HG03097 (cell line): ENCODE results near the gene MAPRE2.

Experiments
- ATAC-seq: cut with Tn5 transposase; IDR thresholded peaks from one replicate; pipeline ENCODE4 v1.9.1; 2021; ENCODE audit not compliant: unreplicated experiment, low FRiP score

MAPRE2 gene

GRCh38 chr18:35040988-35041814, at the start of gene MAPRE2:
Gene MAPRE2, plus strand, starts transcription at chr18:35041413. Its CDS starts 127 bp downstream, at chr18:35041540.
- peak; percentile 71 for ATAC-seq

- no peak for ATAC-seq
Measured at GRCh38 chr18:34991561-34991960, 49.7 kb upstream of the MAPRE2 start.

DNA sequence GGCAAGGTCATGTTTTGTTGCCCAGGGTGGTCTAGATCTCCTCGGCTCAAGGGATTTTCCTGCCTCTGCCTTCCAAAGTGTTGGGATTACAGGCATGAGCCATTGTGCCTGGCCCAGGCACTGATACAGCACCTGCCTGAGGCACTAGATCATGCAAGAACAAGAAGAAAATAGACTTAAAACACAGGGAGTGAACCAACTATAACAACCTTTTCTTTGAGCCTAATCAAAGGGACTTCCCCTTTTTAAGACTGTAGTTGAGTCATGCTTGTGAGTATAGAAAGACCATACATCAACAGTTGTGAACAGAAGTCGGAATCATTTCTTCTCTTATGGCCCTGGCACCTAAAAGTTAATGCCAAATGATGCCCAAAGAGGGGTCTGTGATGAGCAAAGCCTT, 47.9 kb upstream of the MAPRE2 start:
- ATAC-seq, result no peak

GRCh38 chr18:34995746-34996145, 45.5 kb upstream of the MAPRE2 start:
- ATAC-seq, result no peak

GRCh38 chr18:34998661-34999060, 42.6 kb upstream of the MAPRE2 start:
- ATAC-seq, result no peak

DNA sequence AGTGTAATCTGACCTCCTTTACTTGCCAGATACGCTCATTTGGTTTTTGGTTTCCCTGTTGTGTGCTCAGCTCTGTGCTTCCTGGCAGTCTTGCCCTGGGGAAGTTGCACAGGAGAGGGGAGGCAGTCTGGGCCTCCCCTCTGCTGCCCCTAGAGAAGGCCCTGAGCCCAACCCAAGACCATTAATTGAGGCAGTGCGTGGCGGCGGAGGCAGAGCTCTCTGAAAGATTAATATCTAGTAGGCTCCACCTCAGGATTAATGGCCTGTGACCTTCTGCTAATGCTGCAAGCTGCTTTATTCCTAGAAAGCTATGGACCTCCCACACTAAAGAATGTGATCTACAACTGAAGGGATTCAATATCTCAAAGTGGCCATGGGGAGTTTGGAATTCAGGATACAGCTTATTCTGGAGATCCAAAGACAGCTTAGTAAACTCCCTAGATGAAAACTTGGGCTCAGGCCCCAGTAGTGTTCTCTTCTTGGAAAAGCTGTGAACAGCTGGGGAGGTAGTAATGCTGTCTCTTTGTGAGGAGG, 41.4 kb upstream of the MAPRE2 start:
- ATAC-seq, result no peak

- ATAC-seq, result no peak
Measured at GRCh38 chr18:35000457-35000856, 40.8 kb upstream of the MAPRE2 start.

- no peak for ATAC-seq
Measured at GRCh38 chr18:35002120-35002519, 39.1 kb upstream of the MAPRE2 start.

DNA sequence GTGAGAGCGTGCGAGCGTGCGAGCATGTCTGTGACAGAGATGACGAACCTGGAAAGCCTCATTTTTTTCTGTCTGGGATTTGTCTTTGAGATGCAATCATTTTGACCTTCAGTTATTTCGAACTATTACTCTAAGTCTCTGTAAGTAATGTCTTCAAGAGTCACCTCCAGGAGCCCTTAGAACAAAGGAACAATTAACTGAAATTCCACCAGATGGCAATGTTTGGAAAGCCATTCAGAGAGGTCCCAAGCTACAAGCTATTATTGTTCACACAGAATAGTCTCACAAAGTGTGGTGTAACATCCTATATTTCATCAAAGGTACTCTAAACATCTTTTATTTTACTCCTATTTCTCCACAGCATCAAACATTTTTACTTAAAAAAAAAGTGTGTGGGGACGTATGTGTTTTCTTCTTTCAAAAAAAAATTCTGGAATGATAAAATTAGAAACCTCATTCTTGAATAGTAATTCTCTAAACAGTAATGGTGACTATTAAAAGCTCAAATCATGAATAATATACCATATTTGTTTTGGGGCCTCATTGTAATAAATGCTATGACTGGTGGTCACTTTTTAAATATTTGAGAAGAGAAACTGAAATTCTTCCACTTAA, 35.1 kb upstream of the MAPRE2 start:
- ATAC-seq, result peak; percentile 67

DNA sequence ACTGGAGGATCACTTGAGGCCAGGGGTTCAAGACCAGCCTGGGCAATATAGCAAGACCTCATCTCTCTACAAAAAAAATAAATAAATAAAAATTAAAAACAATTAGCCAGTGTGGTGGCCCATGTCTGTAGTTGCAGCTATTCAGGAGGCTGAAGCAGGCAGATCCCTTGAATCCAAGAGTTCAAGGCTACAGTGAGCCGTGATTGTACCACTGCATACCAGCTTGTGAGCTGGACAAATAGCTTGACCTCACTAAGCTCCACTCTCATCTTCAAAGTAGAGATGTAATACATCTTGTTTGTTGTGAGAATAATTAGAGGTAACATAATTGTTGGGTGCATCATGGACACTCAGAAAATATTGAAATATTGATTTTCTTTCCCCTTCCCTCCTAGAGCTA, 31.1 kb upstream of the MAPRE2 start:
- no peak for ATAC-seq

GRCh38 chr18:35010993-35011392, 30.2 kb upstream of the MAPRE2 start:
- ATAC-seq, result no peak

DNA sequence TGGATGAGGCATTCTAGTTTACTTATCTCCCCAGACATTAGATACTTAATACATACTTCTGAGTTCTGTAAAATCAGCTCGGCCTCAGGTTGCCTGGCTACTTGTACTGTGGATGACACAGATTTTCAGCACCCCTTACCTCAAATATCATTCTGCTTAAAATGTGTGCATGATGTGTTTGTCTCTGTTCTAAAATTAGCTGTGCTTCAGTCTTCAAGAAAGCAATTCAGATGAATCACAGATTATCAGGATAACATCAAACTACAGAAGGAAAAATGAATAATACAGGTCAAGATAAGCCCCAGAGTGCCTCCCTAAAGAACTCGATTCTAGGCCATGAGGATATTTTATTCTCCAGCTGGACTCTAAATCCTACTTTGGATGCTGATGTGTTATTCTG, 21.3 kb upstream of the MAPRE2 start:
- ATAC-seq, result no peak

- no peak for ATAC-seq
Measured at GRCh38 chr18:35022426-35023001, 18.7 kb upstream of the MAPRE2 start.

- ATAC-seq, result no peak
Measured at GRCh38 chr18:35024196-35024595, 17.0 kb upstream of the MAPRE2 start.

- no peak for ATAC-seq
Measured at GRCh38 chr18:35024965-35025364, 16.2 kb upstream of the MAPRE2 start.

GRCh38 chr18:35026407-35027061, 14.7 kb upstream of the MAPRE2 start:
- ATAC-seq, result no peak

DNA sequence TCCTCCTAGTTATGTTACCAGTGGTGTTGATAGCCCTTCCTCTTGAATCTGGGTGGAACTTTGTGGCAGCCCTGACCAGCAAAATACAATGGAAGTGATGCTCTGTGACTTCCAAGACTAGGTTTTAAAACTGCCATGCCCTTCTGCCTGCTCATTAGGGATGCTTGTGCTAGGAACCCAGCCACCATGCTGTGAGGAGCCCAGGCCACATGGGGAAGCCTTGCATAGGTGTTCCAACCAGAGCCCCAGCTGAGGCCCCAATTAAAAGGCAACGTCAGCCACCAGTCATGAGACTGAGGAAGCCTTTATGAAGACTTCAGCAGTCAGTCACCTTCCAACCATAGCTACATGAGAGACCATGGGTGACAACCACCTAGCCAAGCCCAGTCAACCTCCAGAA, 14.0 kb upstream of the MAPRE2 start:
- ATAC-seq, result no peak

DNA sequence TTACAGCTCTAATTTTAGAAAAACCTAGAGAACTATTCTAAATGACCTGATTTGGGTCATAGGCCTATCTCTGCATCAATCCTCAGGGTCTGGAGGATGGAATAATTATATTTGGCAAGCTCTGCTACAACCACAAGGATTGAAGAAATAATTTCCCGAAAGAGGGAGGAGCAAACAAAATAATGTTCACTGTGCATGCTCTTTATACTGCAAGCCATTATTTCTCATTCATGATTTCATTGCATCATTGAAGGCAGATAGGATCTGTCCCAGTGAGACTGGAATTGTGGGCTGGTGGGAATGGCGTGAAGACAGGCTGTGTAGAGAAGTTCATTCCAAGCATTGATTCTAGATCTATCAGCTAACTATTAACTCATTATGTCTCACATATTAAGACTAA, 12.7 kb upstream of the MAPRE2 start:
- ATAC-seq, result no peak

GRCh38 chr18:35029103-35029502, 12.1 kb upstream of the MAPRE2 start:
- no peak for ATAC-seq

GRCh38 chr18:35029770-35030169, 11.4 kb upstream of the MAPRE2 start:
- no peak for ATAC-seq
